Suprapubic skin (tissue), 4 donors: ENCODE measurements around the gene SLC25A33. TPM values are rescaled to one million over a fixed set of nuclear protein-coding genes. Genes with fewer than 3 reads are reported as not detected.

Source experiments
- DNase-seq, 2 donors: peaks; one replicate each; pipeline ENCODE4 v3.0.0-alpha.2; 2019; ENCODE audit warnings: low spot score in 2 of 2
- H3K27ac ChIP-seq: fragments of 200-600 bp; sonication (generic); one replicate; pipeline ENCODE4 v1.5.1; 2019
- H3K27me3 ChIP-seq: fragments of 200-600 bp; sonication (generic); one replicate; pipeline ENCODE4 v1.5.1; 2019
- H3K36me3 ChIP-seq: fragments of 200-600 bp; sonication (generic); one replicate; pipeline ENCODE4 v1.5.1; 2019
- H3K4me1 ChIP-seq: fragments of 200-600 bp; sonication (generic); one replicate; pipeline ENCODE4 v1.5.1; 2019
- H3K4me3 ChIP-seq: fragments of 200-600 bp; sonication (generic); one replicate; pipeline ENCODE4 v1.5.1; 2019; ENCODE audit warnings: mild to moderate bottlenecking
- H3K9me3 ChIP-seq: fragments of 200-600 bp; sonication (generic); one replicate; pipeline ENCODE4 v1.5.1; 2019
- EP300 ChIP-seq: sonication (generic); formaldehyde crosslinking; IDR thresholded peaks from one replicate; pipeline ENCODE4 v1.6.1; 2017; ENCODE audit warnings: antibody characterized with exemption
- POLR2A ChIP-seq, 2 donors: fragments of 450-650 bp; IDR thresholded peaks; one replicate each; pipeline ENCODE4 v1.6.1; 2017; ENCODE audit warnings: antibody characterized with exemption in 2 of 2, mild to moderate bottlenecking in 2 of 2, moderate library complexity in 2 of 2
- POLR2AphosphoS5 ChIP-seq, 3 donors: sonication (generic); formaldehyde crosslinking; IDR thresholded peaks; one replicate each; pipeline ENCODE4 v1.6.1; 2017; ENCODE audit warnings: antibody characterized with exemption in 3 of 3
- WGBS: methylation state at CpG from one replicate; pipeline ENCODE4 v1.1.5; 2018; 5-methylcytosine and 5-hydroxymethylcytosine counted together
- total RNA-seq, 4 donors: library from RNA; depleted of rRNA; stranded (reverse); fragments of >200 nt; gene quantifications; one replicate each; pipeline ENCODE4 v1.1.0, GENCODE V29; 2016
- TF ChIP-seq, protein P1 (sequence below), 2 donors: fragments of 200-600 bp in 1 of 2; fragments of 450-650 bp in 1 of 2; sonication (generic) in 1 of 2; IDR thresholded peaks; one replicate each; pipeline ENCODE4 v1.5.1; 2016 to 2019; ENCODE audit warnings: antibody characterized with exemption in 2 of 2, mild to moderate bottlenecking in 1 of 2, moderate library complexity in 1 of 2

Gene SLC25A33
- total RNA-seq, 4 donors from 2014 or later, result 2.3 to 9.7 (median 5.3) TPM

DNA sequence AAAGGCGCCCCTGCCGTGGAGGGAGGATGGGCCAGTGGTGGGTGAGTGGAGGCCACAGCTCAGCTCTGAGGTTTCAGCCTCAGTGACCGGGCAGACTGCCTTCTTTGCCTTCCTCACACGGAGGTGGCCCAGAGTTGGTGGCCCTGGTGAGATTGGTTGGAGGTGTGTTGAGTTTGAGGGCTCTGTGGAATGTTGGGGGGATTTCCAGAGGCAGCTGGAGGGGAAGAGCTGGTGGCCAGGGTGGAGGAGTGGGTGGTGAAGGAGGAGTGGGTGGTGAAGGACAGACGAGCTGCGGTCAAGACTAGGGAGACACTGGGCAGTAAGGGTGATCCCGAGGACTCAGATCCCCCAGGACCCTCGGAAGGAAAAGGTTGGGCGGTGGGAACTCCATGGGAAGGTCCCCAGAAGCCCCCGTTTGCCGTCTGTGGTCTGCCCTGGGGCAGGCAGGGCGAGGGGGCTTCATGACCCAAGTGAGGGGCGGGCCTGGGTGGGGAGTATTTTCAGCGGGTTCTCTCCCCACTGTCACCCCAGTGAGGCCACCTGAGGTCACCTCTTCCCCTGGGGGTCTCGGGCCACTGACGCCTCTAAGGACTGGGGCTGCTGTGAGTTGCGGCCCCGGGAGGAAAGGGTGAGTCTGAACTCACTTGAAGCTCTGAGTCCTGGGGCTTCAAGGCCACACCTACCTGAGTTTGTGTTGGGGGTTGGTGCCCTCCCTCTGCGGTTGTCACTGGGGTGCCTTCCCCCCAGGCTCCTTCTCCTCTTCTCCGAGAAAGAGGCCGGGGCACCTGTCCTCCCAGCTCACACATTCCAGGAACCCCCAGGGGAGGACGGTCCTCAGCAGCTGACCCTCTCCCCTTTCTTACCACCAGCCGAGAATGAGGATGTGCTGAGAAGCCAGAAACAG, 89.5 kb downstream of the SLC25A33 start:
- no peaks in the 10 kb centered on the region for H3K9me3 ChIP-seq
- no peak overlapping the region for H3K4me3 ChIP-seq
- WGBS, result 80% methylated on average over 22 of the region's 23 CpGs
- TF ChIP-seq, protein P1, sequence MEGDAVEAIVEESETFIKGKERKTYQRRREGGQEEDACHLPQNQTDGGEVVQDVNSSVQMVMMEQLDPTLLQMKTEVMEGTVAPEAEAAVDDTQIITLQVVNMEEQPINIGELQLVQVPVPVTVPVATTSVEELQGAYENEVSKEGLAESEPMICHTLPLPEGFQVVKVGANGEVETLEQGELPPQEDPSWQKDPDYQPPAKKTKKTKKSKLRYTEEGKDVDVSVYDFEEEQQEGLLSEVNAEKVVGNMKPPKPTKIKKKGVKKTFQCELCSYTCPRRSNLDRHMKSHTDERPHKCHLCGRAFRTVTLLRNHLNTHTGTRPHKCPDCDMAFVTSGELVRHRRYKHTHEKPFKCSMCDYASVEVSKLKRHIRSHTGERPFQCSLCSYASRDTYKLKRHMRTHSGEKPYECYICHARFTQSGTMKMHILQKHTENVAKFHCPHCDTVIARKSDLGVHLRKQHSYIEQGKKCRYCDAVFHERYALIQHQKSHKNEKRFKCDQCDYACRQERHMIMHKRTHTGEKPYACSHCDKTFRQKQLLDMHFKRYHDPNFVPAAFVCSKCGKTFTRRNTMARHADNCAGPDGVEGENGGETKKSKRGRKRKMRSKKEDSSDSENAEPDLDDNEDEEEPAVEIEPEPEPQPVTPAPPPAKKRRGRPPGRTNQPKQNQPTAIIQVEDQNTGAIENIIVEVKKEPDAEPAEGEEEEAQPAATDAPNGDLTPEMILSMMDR (IDR thresholded peaks at IDR 0.05), result no peak
- TF ChIP-seq POLR2AphosphoS5 (IDR thresholded peaks at IDR 0.05) (no peak), POLR2A (IDR thresholded peaks at IDR 0.05) (no peak), EP300 (no peak)
- no peak for DNase-seq
- peaks cover 4% of the 10 kb centered on the region for H3K27me3 ChIP-seq
- peaks cover 5% of the 10 kb centered on the region for H3K4me1 ChIP-seq
- H3K36me3 ChIP-seq, result no peaks in the 10 kb centered on the region
- H3K27ac ChIP-seq, result no peak overlapping the region

DNA sequence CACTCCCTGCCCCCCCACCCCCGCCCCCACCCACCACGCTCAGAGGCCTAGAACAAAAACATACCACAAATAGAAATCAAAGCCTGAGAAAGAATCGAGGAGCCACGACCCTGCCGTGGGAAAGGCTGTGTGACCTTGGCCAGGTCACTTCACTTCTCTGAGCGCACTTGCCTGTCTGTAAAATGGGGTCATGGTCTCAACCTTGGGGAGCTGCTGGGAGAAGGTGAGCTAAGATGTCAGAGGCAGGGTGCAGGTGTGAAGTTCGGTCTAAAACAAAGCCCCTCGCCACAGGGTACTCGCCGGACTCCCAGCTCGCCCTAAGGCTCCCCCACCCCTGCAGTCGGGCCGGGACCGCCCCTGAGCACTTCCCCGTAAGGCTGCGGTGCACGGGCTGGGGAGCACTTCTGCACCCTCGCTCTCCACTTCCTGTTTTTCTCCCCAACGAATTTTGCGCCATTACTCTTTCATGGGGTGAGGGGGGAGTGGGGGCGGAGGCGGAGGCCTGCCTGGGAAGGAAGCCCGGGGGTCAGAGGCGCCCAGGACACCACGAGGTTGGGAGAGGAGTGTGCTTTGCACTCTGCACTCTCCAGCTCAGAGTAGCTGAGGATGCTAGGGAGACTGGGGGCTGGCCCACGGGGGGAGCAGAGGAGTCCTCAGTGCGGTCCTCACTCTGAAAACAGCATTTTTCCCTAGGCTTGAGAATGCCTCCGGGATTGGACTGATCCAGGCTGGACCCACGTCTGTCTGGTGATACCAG, 90.4 kb downstream of the SLC25A33 start:
- 62% methylated on average over 29 of the region's 29 CpGs for WGBS
- no peak for DNase-seq
- Histone ChIP-seq H3K27ac (no peak overlapping the region), H3K4me3 (no peak overlapping the region), H3K27me3 (peaks cover 4% of the 10 kb centered on the region), H3K4me1 (peaks cover 5% of the 10 kb centered on the region), H3K9me3 (no peaks in the 10 kb centered on the region), H3K36me3 (no peaks in the 10 kb centered on the region)
- no peak for TF ChIP-seq POLR2AphosphoS5 (IDR thresholded peaks at IDR 0.05)
- no peak for TF ChIP-seq POLR2A (IDR thresholded peaks at IDR 0.05)
- TF ChIP-seq EP300, result no peak

DNA sequence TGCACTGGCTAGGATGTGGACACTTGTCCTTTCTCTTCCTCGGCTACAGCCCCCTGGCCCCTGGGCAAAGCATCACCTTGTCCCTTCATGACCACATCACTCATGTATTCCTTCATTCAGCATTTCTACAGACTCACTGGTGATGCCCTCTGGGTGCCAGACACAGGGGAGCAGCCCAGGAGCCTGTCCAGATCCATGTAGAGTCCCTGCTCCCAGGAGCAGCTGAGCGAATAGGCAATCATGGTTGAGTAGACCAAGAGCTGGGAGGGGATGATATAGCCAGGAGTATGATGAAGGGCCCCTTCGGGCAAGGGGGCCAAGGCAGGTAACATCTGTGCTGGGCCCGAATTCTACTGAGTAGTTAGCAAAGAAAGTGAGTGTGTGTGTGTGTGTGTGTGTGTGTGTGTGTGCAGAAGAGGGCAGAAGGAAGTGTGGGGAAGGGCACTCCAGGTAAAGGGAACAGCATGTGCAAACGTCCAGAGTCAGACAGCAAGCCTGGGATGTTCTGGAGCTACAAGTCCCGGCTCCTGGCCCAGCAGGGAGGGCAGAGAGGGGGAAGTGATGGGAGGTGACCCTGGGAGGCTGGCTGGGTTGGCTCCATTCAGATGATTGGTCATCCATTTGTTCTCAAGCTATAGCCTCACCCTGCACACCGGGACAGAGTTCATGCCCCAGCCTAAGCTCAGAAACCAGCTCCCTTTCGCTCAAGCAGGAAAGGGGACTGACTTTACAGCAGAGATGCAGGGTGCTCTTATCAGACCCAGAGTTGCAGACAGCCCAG, 91.3 kb downstream of the SLC25A33 start:
- Histone ChIP-seq H3K27me3 (peaks cover 4% of the 10 kb centered on the region), H3K9me3 (no peaks in the 10 kb centered on the region), H3K4me3 (no peak overlapping the region), H3K36me3 (no peaks in the 10 kb centered on the region), H3K27ac (no peak overlapping the region), H3K4me1 (peaks cover 5% of the 10 kb centered on the region)
- TF ChIP-seq, protein P1 (IDR thresholded peaks at IDR 0.05), result no peak
- TF ChIP-seq POLR2AphosphoS5 (IDR thresholded peaks at IDR 0.05), result no peak
- TF ChIP-seq EP300, result no peak
- TF ChIP-seq POLR2A (IDR thresholded peaks at IDR 0.05), result no peak
- WGBS, result 78% methylated on average over 6 of the region's 8 CpGs
- no peak for DNase-seq

DNA sequence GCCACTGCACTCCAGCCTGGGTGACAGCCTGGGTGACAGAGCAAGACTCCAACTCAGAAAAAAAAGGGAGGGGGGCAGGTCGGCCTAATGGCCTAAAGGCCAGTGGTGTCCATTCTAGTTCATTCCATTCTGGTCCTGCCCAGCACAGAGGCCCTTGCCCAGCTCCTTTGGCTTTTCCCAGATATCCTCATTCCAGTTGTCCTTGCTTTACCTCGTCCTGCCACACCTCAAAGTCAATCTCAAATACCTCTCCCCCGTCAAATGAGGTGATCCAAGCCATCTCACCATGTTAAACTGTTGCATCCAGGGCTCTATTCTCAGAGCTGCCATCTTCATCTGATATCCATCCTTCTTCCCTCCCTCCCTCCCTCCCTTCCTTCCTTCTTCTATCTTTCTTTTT, 92.3 kb downstream of the SLC25A33 start:
- no peaks in the 10 kb centered on the region for H3K36me3 ChIP-seq
- no peak for TF ChIP-seq POLR2A (IDR thresholded peaks at IDR 0.05)
- TF ChIP-seq, protein P1 (IDR thresholded peaks at IDR 0.05), result no peak
- TF ChIP-seq EP300, result no peak
- no peak for TF ChIP-seq POLR2AphosphoS5 (IDR thresholded peaks at IDR 0.05)
- WGBS, result 81% methylated on average over 3 of the region's 3 CpGs
- H3K27ac ChIP-seq, result no peak overlapping the region
- H3K9me3 ChIP-seq, result no peaks in the 10 kb centered on the region
- H3K27me3 ChIP-seq, result no peaks in the 10 kb centered on the region
- H3K4me1 ChIP-seq, result peaks cover 5% of the 10 kb centered on the region
- DNase-seq, result no peak
- no peak overlapping the region for H3K4me3 ChIP-seq

DNA sequence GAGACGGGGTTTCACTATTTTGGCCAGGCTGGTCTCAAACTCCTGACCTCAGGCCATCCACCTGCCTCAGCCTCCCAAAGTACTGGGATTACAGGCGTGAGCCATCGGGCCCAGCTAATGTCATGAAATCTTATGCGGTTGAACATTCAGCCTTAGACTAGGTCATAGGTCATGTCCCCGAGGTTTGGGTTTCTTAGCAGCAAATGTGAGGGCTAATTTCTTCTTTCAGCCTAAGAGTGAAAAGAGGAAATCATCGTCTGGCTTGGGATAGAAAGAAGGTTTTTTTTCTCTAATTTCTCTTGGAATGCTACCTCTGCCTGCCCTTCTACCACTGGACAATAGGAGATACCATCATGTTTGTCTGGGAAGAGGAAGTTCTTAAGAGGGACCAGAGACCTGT, 94.2 kb downstream of the SLC25A33 start:
- WGBS, result 81% methylated on average over 6 of the region's 6 CpGs
- DNase-seq, result no peak
- TF ChIP-seq POLR2AphosphoS5 (IDR thresholded peaks at IDR 0.05) (no peak), EP300 (no peak), POLR2A (IDR thresholded peaks at IDR 0.05) (no peak)
- TF ChIP-seq, protein P1 (IDR thresholded peaks at IDR 0.05), result no peak

More for the DNA sequence above, 94.2 kb downstream of the SLC25A33 start:
- H3K27me3 ChIP-seq, result no peaks in the 10 kb centered on the region
- H3K4me1 ChIP-seq, result no peaks in the 10 kb centered on the region
- H3K36me3 ChIP-seq, result no peaks in the 10 kb centered on the region
- no peak overlapping the region for H3K27ac ChIP-seq
- no peak overlapping the region for H3K4me3 ChIP-seq
- H3K9me3 ChIP-seq, result no peaks in the 10 kb centered on the region
